ENCODE measurements around the gene RPRD1B.
"Not testable (repeated sequence)": the region's sequence is repeated elsewhere in the genome, so short reads cannot be mapped to it uniquely, and the experiment has no call there.

Gene RPRD1B

DNA sequence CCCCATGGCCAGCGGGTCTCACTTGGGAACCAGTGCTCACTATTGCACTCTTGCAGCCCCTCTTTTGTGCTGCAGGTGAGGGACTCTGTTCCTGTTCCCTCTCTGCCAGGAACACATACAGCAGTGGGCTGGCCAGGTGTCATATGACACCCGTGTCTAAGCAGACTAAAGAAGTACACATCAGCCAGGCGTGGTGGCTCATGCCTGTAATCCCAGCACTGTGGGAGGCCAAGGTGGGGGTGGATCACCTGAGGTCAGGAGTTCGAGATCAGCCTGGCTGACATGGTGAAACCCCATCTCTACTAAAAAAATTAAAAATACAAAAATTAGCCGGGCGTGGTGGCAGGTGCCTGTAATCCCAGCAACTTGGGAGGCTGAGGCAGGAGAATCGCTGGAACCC is 74.4 kb downstream of the RPRD1B start:
- not testable (repeated sequence) for DNase-seq

DNA sequence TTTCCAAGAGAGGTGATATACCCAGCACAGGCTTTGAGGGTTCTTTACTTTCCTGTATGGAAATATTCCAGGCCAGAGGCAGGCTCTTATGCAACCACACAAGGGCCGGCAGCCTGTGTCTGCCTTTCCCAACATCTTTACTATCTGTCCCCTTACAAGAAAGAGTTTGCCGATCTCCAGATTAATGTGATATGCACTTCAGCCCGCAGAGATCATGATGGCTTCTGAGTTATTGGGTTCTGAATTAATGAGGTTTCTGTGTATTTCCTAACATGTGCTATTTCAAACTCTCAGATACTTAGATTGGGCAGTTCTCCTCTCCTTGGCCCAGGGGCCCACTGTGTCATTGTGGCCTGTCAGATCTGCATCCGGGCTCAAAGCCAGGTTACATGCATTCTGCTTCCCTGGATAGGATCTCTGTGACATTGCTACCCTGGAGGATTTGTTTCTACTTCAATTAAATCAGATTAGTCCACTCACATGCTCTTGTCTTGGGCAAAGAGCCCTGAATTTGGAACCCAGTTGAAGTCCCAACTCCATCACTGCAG is 75.0 kb downstream of the RPRD1B start:
- DNase-seq, result no peak

- DNase-seq, result no peak
Measured at GRCh38 chr20:38108986-38109541, 75.5 kb downstream of the RPRD1B start.

- no peak for DNase-seq
Measured at GRCh38 chr20:38109591-38110524, 76.3 kb downstream of the RPRD1B start.

- DNase-seq, result no peak
Measured at GRCh38 chr20:38110525-38111178, 77.1 kb downstream of the RPRD1B start.

DNA sequence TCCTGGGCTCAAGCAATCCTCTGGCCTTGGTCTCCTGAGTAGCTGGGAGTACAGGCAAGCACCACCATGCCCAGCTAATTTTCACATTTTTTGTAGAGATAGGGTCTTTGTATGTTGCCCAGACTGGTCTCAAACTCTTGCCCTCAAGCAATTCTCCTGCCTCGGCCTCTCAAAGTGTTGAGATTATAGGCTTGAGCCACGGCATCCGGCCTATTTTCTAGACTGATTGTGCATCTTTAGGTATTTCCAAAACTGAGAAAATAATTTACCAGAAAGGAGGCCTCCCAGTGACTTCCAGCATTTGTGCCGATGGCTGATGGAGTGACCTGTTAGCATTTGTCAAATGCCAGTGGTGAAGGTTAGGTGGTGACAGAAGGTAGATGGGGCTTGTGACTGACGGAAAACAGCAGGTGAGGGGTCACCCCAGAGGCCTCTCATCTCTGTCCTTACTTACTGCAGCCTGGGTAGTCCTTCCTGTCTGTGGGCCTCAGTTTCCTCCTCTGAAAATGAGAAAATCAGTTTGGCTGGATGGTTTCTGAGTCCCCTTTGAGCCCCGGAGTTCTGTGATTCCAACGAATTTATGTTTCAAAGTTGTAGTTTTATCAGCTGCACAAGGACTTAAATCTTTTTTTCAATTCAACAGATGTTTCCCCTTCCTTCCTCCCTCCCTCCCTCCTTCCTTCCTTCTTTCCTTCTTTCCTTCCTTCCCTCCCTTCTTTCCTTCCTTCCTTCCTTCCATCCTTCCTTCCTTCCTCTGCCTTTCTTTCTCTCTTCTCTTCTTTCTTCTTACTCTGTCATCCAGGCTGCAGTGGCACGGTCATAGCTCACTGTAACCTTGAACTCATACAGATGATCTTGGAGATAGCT is 78.1 kb downstream of the RPRD1B start:
- DNase-seq, result no peak

- DNase-seq, result no peak
Measured at GRCh38 chr20:38112261-38112929, 78.8 kb downstream of the RPRD1B start.

- DNase-seq, result no peak
Measured at GRCh38 chr20:38112930-38113294, 79.4 kb downstream of the RPRD1B start.

DNA sequence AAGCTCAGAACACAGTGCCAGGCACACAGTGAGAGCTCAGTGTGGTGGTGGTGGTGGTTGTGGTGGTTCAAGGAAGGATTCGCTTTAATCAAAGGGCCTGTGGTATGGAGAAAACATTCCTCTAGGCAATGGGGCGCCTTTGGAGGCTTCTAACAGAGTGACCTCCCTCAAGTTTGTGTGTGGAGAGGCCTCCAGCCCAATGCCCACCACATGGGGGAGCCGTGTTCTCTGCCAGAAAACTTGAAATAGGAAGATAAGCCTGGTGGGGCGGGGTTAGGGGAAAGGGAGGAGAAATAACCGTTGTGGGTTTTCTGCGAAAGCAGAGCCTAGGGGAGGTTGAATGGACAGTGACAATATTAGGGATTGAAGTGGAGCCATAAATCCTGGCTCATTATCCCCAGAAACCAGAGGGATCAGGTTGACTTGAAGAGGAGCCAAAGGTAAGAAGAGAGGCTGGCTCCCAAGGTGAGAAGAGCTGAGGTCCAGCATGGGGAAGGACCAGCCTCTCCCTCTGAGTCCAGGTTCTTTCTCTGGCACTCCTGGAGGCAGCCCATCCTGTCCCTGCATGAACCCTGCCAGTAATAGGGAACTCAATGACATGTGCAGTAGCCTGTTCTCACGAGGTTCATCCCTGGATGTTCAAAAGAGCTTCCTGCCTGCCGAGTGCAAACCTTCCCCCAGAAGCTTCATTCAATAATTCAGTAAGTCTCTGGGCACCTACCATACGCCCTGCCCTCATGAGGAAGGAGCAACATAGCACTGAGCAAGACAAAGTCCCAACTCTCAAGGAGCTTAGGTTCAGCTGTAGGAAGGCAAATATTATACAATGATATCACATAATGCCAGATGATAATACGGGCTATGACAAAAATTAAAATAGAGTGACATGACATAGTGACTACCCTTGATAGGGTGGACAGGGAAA is 80.1 kb downstream of the RPRD1B start:
- no peak for DNase-seq

DNA sequence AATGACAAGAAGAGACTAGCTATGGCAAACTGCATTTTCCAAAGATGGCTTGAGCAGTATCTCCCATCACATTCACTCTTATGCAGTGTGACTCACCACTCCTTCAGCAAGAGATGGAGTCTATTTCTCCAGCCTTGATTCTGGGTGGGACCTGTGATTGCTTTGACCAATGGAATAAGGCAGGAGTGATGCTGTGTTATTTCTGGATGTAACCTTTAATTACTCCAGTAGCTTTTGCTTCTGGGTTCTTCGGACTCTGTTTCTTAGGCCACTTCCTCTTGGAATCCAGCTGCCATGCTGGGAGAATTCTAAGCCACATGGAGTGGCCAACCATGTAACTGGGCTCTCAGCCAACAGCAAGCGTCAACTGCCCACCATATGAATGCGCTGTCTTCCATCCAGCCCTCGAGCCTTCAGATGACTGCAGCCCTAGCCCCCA is 80.8 kb downstream of the RPRD1B start:
- no peak for DNase-seq

GRCh38 chr20:38115205-38115604 is 81.7 kb downstream of the RPRD1B start:
- DNase-seq, result no peak

DNA sequence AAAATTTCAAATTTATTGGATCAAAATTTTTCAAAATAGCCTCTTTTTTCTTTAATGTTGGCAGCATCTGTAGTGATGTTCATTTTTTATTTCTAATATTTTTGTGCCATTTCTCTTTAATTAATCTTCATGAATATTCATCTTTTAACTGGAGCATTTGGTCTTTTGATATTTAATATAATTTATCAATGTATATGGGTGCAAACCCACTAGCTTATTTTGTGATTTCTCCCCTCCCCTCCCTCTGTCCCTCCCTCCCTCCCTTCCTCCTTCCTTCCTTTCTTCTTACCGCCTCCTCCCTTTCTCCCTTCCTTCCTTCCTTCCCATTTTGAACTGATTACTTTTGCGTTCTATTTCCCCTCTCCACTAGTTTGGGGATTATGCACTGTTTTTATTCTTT is 82.3 kb downstream of the RPRD1B start:
- no peak for DNase-seq

DNA sequence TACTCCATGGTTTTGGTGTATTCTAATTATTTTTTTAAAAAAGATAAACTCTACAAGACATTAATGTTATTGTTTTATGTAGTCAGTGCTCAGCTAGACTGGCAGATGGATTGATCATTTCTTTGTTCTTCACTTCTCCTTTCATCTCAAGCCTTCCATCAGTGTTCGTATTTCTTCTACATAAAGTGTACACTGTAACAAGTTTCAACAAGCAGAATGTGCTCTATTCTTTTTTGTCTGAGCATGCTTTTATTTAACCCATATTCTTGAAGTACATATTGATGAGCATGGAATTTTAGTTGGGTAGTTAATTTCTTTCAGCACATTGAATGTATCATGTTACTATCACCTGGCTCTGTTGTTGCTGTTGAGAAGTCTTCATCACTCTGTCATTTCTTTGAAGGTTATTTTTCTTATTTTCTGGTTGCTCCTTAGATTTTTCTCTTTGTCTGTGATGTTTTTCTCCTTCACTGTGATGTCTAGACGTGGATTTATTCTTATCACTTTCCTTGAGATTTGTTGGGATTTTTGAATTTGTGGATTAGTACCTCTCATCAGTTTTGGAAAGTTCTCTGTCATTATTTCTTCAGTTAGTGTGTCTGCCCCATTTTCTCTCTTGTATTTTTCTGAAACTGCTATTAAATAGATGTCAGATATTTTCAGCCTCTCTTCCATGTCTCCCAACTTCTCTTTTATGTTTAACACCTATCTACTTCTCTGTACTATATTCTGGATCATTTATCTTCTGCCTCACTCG is 83.0 kb downstream of the RPRD1B start:
- DNase-seq, result no peak

- DNase-seq, result no peak
Measured at GRCh38 chr20:38117205-38117604, 83.7 kb downstream of the RPRD1B start.

DNA sequence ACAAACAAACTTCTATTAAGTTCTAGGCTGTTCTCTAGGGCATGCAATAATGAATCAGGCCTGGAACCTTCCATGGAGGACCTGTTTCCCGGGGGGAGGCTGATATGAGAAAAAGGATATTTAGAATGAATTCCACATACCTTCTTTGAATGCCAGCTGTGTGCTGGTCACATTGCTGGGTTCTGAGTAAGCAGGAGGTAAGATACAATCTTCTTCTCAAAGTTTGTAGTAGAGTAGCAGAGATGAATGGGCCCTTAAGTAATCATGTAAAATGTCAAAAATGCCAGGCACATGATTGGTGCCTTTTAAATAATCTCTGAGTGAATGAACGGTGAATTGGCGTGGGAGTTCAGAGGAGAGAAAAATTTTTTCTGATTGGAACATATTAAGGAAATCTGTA is 84.1 kb downstream of the RPRD1B start:
- no peak for DNase-seq

DNA sequence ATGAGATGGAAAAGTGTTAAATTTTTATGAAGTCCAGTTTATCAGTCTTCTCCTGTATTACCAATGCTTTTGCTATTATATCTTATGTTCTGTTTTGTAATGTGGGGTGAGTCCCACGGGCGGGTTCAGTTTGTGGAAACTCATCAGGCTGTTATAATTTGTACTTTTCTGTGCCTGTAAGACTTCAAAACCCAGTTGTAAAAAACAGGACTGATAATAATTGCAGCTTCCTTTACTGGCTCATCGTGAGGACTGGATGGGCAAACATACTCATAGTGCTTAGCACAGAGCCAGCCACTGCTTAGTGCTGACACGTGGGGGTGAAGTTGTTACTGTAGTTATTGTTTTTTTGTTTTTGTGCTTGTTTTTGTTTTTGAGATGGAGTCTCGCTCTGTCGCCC is 85.9 kb downstream of the RPRD1B start:
- DNase-seq, result no peak

GRCh38 chr20:38120625-38120988 is 87.1 kb downstream of the RPRD1B start:
- no peak for DNase-seq

- no peak for DNase-seq
Measured at GRCh38 chr20:38121741-38122140, 88.2 kb downstream of the RPRD1B start.

- DNase-seq, result no peak
Measured at GRCh38 chr20:38123021-38123587, 89.6 kb downstream of the RPRD1B start.

Measured in NCI-H1694 treated with DMSO at 0.1 percent for 48 hours (cell line).